H1 (cell line): Measurements from ENCODE around the gene RNF130. TPM values are rescaled to one million over a fixed set of nuclear protein-coding genes. Genes with fewer than 3 reads are reported as not detected.

Experiments
- CTCF ChIA-PET: fragments of 300-600 bp; sonication (Branson Sonifier 250); formaldehyde crosslinking; loops from one replicate; lab custom pipeline; 2021; ENCODE audit not compliant: partially characterized antibody; lab: Charles Lee
- POLR2A ChIA-PET: fragments of 300-600 bp; sonication (Branson Sonifier 250); formaldehyde crosslinking; loops from one replicate; lab custom pipeline; 2021; ENCODE audit warnings: inconsistent platforms; ENCODE audit not compliant: partially characterized antibody; lab: Charles Lee
- DNase-seq, 2 experiments: peaks; one replicate each; pipeline versions ENCODE4 v3.0.0 to v3.0.0-alpha.2; 2010 to 2022; ENCODE audit warnings: low spot score in 2 of 2, low read depth in 1 of 2, mixed read lengths in 1 of 2
- FAIRE-seq: peaks from 2 replicates; lab custom pipeline; 2011; peaks lifted over from hg19 to GRCh38; lab: Jason Lieb, UNC
- H2AFZ ChIP-seq: 2 replicates; pipeline ENCODE4 v1.8.1; 2012; ENCODE audit warnings: low read length, inconsistent platforms
- H2AK5ac ChIP-seq: 2 replicates; pipeline ENCODE4 v1.6.1; 2013; ENCODE audit warnings: low read depth, low read length
- H2BK120ac ChIP-seq: replicated peaks from 2 replicates; pipeline ENCODE3; 2013; ENCODE audit warnings: low read depth, low read length, inconsistent platforms
- H2BK12ac ChIP-seq: 2 replicates; pipeline ENCODE4 v1.6.1; 2013; ENCODE audit warnings: low read depth, low read length
- H2BK15ac ChIP-seq: 2 replicates; pipeline ENCODE4 v1.6.1; 2013; ENCODE audit warnings: low read length
- H2BK20ac ChIP-seq: 2 replicates; pipeline ENCODE4 v1.6.1; 2013; ENCODE audit warnings: low read length
- H2BK5ac ChIP-seq: 2 replicates; pipeline ENCODE4 v1.6.1; 2013; ENCODE audit warnings: low read depth, low read length
- H3K14ac ChIP-seq: 2 replicates; pipeline ENCODE4 v1.6.1; 2013; ENCODE audit warnings: inconsistent platforms; ENCODE audit not compliant: insufficient read length
- H3K18ac ChIP-seq: 2 replicates; pipeline ENCODE4 v1.6.1; 2013; ENCODE audit warnings: low read length; ENCODE audit errors: extremely low read depth
- H3K23ac ChIP-seq: 2 replicates; pipeline ENCODE4 v1.6.1; 2013; ENCODE audit warnings: inconsistent platforms; ENCODE audit not compliant: insufficient read length
- H3K23me2 ChIP-seq: 2 replicates; pipeline ENCODE4 v1.6.1; 2013; ENCODE audit warnings: low read depth, low read length
- H3K27ac ChIP-seq: 2 replicates; pipeline ENCODE4 v1.6.1; 2011; ENCODE audit warnings: low read depth, low read length, inconsistent platforms
- H3K27me3 ChIP-seq, 4 experiments: replicated peaks in 1 of 4; 1 replicate in 1 of 4; 2 replicates in 3 of 4; pipeline versions ENCODE4 v1.6.1 to v1.8.1; 2011 to 2013; ENCODE audit warnings: low read length in 3 of 4, mild to moderate bottlenecking in 3 of 4, inconsistent platforms in 2 of 4, mixed read lengths in 2 of 4, moderate library complexity in 1 of 4; ENCODE audit not compliant: control insufficient read depth in 3 of 4, insufficient read depth in 3 of 4; ENCODE audit errors: extremely low read depth in 1 of 4
- H3K36me3 ChIP-seq, 4 experiments: 2 replicates each; pipeline versions ENCODE4 v1.6.1 to v1.8.1; 2011 to 2013; ENCODE audit warnings: mild to moderate bottlenecking in 4 of 4, low read length in 3 of 4, moderate library complexity in 2 of 4, control low read depth in 1 of 4, inconsistent platforms in 1 of 4; ENCODE audit not compliant: insufficient read depth in 4 of 4, control insufficient read depth in 2 of 4
- H3K4ac ChIP-seq: replicated peaks from 2 replicates; pipeline ENCODE3; 2013; ENCODE audit warnings: low read length, low read depth, mixed read lengths, inconsistent platforms; ENCODE audit not compliant: insufficient read length
- H3K4me1 ChIP-seq, 4 experiments: replicated peaks in 1 of 4; 1 replicate in 1 of 4; 2 replicates in 3 of 4; pipeline versions ENCODE4 v1.6.1 to v1.8.1; 2011 to 2013; ENCODE audit warnings: low read length in 3 of 4, inconsistent platforms in 2 of 4, mixed read lengths in 1 of 4; ENCODE audit not compliant: insufficient read depth in 4 of 4, control insufficient read depth in 3 of 4
- H3K4me2 ChIP-seq, 2 experiments: 2 replicates each; pipeline versions ENCODE4 v1.6.1 to v1.8.1; 2011 to 2013; ENCODE audit warnings: low read depth in 2 of 2, low read length in 2 of 2, control low read depth in 1 of 2, inconsistent platforms in 1 of 2, mild to moderate bottlenecking in 1 of 2; ENCODE audit not compliant: insufficient read depth in 1 of 2
- H3K4me3 ChIP-seq, 4 experiments: fragments of 200-600, 300-600 bp in 1 of 4; sonication (generic), shearing (Covaris generic), sonication (Bioruptor Twin) in 1 of 4; 2 replicates each; pipeline versions ENCODE4 v1.5.1 to v1.8.1; 2011 to 2016; ENCODE audit warnings: low read length in 4 of 4, low read depth in 3 of 4, control low read depth in 2 of 4, inconsistent platforms in 2 of 4, mild to moderate bottlenecking in 2 of 4, mixed read lengths in 1 of 4, moderate library complexity in 1 of 4; ENCODE audit not compliant: insufficient read depth in 2 of 4; ENCODE audit errors: extremely low read depth in 1 of 4
- H3K56ac ChIP-seq: replicated peaks from 2 replicates; pipeline ENCODE3; 2013; ENCODE audit warnings: low read depth, mild to moderate bottlenecking, mixed read lengths, low read length, inconsistent platforms; ENCODE audit not compliant: insufficient read length
- H3K79me1 ChIP-seq: 2 replicates; pipeline ENCODE4 v1.6.1; 2013; ENCODE audit warnings: low read depth, low read length, control low read depth
- H3K79me2 ChIP-seq, 2 experiments: 2 replicates each; pipeline versions ENCODE4 v1.6.1 to v1.8.1; 2012 to 2013; ENCODE audit warnings: low read length in 2 of 2, mild to moderate bottlenecking in 2 of 2, inconsistent platforms in 1 of 2; ENCODE audit not compliant: insufficient read depth in 2 of 2, control insufficient read depth in 1 of 2
- H3K9ac ChIP-seq, 4 experiments: replicated peaks in 1 of 4; 1 replicate in 1 of 4; 2 replicates in 3 of 4; pipeline versions ENCODE4 v1.6.1 to v1.8.1; 2011 to 2013; ENCODE audit warnings: low read depth in 3 of 4, low read length in 3 of 4, control low read depth in 2 of 4, mild to moderate bottlenecking in 2 of 4, moderate library complexity in 2 of 4, inconsistent platforms in 1 of 4; ENCODE audit errors: extremely low read depth in 1 of 4
- H3K9me3 ChIP-seq, 2 experiments: 2 replicates each; pipeline versions ENCODE4 v1.6.1 to v1.8.1; 2012 to 2013; ENCODE audit warnings: mild to moderate bottlenecking in 2 of 2, moderate library complexity in 2 of 2, control low read depth in 1 of 2, inconsistent platforms in 1 of 2, low read depth in 1 of 2, low read length in 1 of 2, mixed read lengths in 1 of 2; ENCODE audit not compliant: insufficient read depth in 2 of 2
- H4K20me1 ChIP-seq, 2 experiments: replicated peaks in 1 of 2; 2 replicates each; pipeline versions ENCODE3 to v1.8.1; 2011 to 2013; ENCODE audit warnings: inconsistent platforms in 2 of 2, low read length in 2 of 2, mild to moderate bottlenecking in 1 of 2; ENCODE audit not compliant: insufficient read depth in 2 of 2, control insufficient read depth in 1 of 2
- H4K5ac ChIP-seq: 2 replicates; pipeline ENCODE4 v1.6.1; 2013; ENCODE audit warnings: low read length, low read depth, mixed read lengths, inconsistent platforms; ENCODE audit not compliant: insufficient read length
- H4K8ac ChIP-seq: 2 replicates; pipeline ENCODE4 v1.8.0; 2013; ENCODE audit warnings: mild to moderate bottlenecking, moderate library complexity, low read length, inconsistent platforms; ENCODE audit not compliant: insufficient read depth; ENCODE audit errors: extremely low read depth
- H4K91ac ChIP-seq: replicated peaks from 2 replicates; pipeline ENCODE3; 2013; ENCODE audit warnings: low read length, mixed read lengths, inconsistent platforms; ENCODE audit not compliant: insufficient read length
- CBX8 ChIP-seq: fragments of 300-800, 300-1000 bp; sonication (generic); IDR thresholded peaks from 2 replicates; pipeline ENCODE4 v1.7.1; 2016; ENCODE audit warnings: low read depth, low read length, borderline replicate concordance
- WGBS, 2 experiments: shearing (Covaris generic) in 1 of 2; methylation state at CpG; one replicate each; pipeline versions ENCODE4 v1.1.6 to v1.1.7; 2013 to 2015; ENCODE audit warnings: low lambda C conversion rate in 2 of 2, mixed read lengths in 2 of 2, inconsistent platforms in 1 of 2, low coverage in 1 of 2, missing lambda C conversion rate in 1 of 2; ENCODE audit not compliant: insufficient replicate concordance in 2 of 2, insufficient coverage in 1 of 2, insufficient read length in 1 of 2; ENCODE audit errors: extremely low coverage in 1 of 2, missing lambda C conversion rate in 1 of 2; 5-methylcytosine and 5-hydroxymethylcytosine counted together
- polyA plus RNA-seq, 7 experiments: library from polyadenylated mRNA; depleted of rRNA in 3 of 7; stranded (reverse) in 5 of 7; unstranded in 2 of 7; fragments of >200 nt in 5 of 7; fragments of 200-250 nt in 2 of 7; gene quantifications; 1 replicate in 5 of 7; 2 replicates in 1 of 7; 4 replicates in 1 of 7; pipeline versions ENCODE4 v1.2.1 to v1.2.3, GENCODE V29; 2011 to 2013; ENCODE audit warnings: missing spikeins in 2 of 7, mixed read lengths in 2 of 7
- total RNA-seq: library from RNA; stranded (reverse); fragmentation: NEBNext Ultra II Directional; extraction: Animal tissue kit (Norgen Biotek cat#: 25700); gene quantifications from 2 replicates; pipeline ENCODE4 v1.2.1, GENCODE V29; 2021

The RNF130 gene
- total and polyA plus RNA-seq, 2 of the 8 experiments (the other 6 are each of a cell fraction or from before 2014, with no cell fraction given) = 65.1 to 70.0 TPM

DNA sequence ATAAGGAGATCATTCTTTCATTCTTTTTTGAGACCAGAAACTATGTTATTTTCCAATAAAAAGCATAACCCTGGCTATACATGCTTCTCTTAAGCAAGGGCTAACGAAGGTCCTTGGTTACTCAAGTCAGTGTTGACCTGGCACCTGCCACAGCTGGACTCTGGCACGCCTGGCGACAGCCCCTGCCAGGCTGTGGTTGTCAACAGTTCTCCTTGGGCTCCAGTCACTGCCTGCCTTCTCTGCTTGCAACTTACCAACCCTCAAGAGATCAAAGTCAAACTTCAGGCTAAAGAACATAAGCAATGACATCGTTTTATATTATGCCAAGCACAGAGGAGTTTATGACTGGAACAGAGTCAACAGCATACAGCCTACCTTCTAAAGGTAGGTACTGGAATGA lies 102.4 kb downstream of the RNF130 start:
- no peaks in the 10 kb centered on the region for H3K79me1 ChIP-seq
- no peak overlapping the region for H3K18ac ChIP-seq
- no peak overlapping the region for H2AFZ ChIP-seq
- FAIRE-seq = no peak
- H4K91ac ChIP-seq = no peak overlapping the region
- H3K9ac ChIP-seq = no peak overlapping the region
- no peaks in the 10 kb centered on the region for H3K27me3 ChIP-seq
- no peak overlapping the region for H3K4ac ChIP-seq
- no peak for TF ChIP-seq CBX8
- H4K20me1 ChIP-seq = no peaks in the 10 kb centered on the region
- H2AK5ac ChIP-seq = no peak overlapping the region
- no peak overlapping the region for H4K8ac ChIP-seq
- no peak overlapping the region for H3K27ac ChIP-seq
- H3K14ac ChIP-seq = no peak overlapping the region
- no peak for DNase-seq
- no peaks in the 10 kb centered on the region for H3K4me1 ChIP-seq
- H3K36me3 ChIP-seq = peaks cover 0 to 34% (median 18%) of the 10 kb centered on the region in 4 experiments; a peak in 6 of 8 replicates
- no peak overlapping the region for H3K4me3 ChIP-seq
- H3K23ac ChIP-seq = no peak overlapping the region
- 87% methylated on average over 4 of the region's 4 CpGs; no CpG with 5 or more reads in 1 of the 2 experiments for WGBS, 2 experiments
- no peak overlapping the region for H2BK5ac ChIP-seq
- ChIA-PET POLR2A (no interaction called here), CTCF (no interaction called here)
- no peak overlapping the region for H2BK12ac ChIP-seq
- H3K4me2 ChIP-seq = no peak overlapping the region
- H2BK120ac ChIP-seq = no peak overlapping the region
- H3K9me3 ChIP-seq = no peaks in the 10 kb centered on the region
- H3K56ac ChIP-seq = no peak overlapping the region
- no peak overlapping the region for H2BK20ac ChIP-seq
- no peak overlapping the region for H2BK15ac ChIP-seq
- H3K79me2 ChIP-seq = no peaks in the 10 kb centered on the region; a peak in 1 of 4 replicates
- H3K23me2 ChIP-seq = no peaks in the 10 kb centered on the region
- H4K5ac ChIP-seq = no peak overlapping the region
